Esophagus muscularis mucosa (tissue), 4 donors: ENCODE results near the gene ARNT2. TPM values are rescaled to one million over a fixed set of nuclear protein-coding genes. Genes with fewer than 3 reads are reported as not detected.
A peak's percentile ranks its signal among the peaks of the same experiment; 100 is the strongest.
"Not testable (repeated sequence)": the region's sequence is repeated elsewhere in the genome, so short reads cannot be mapped to it uniquely, and the experiment has no call there.

Source experiments
- DNase-seq: peaks from one replicate; pipeline ENCODE4 v3.0.0-alpha.2; 2017; ENCODE audit errors: extremely low spot score
- H3K27ac ChIP-seq, 4 donors: fragments of 200-600 bp; sonication (generic); replicated peaks in 1 of 4; 1 replicate in 3 of 4; 2 replicates in 1 of 4; pipeline ENCODE4 v1.5.1; 2016 to 2019; ENCODE audit warnings: mild to moderate bottlenecking in 1 of 4
- H3K27me3 ChIP-seq, 4 donors: fragments of 200-600 bp; sonication (generic); one replicate each; pipeline versions ENCODE4 v1.5.1 to v1.6.0; 2016 to 2019
- H3K36me3 ChIP-seq, 4 donors: fragments of 200-600 bp; sonication (generic); one replicate each; pipeline ENCODE4 v1.5.1; 2016 to 2019
- H3K4me1 ChIP-seq, 4 donors: fragments of 200-600 bp; sonication (generic); one replicate each; pipeline ENCODE4 v1.5.1; 2016 to 2019
- H3K4me3 ChIP-seq, 4 donors: fragments of 200-600 bp; sonication (generic); 1 replicate in 2 of 4; 2 replicates in 2 of 4; pipeline ENCODE4 v1.5.1; 2016 to 2019; ENCODE audit warnings: mild to moderate bottlenecking in 4 of 4, moderate library complexity in 1 of 4
- H3K9me3 ChIP-seq, 4 donors: fragments of 200-600 bp; sonication (generic); 1 replicate in 3 of 4; 2 replicates in 1 of 4; pipeline ENCODE4 v1.5.1; 2016 to 2019
- EP300 ChIP-seq: sonication (generic); formaldehyde crosslinking; IDR thresholded peaks from one replicate; pipeline ENCODE4 v1.6.1; 2017; ENCODE audit warnings: antibody characterized with exemption
- POLR2A ChIP-seq: fragments of 450-650 bp; IDR thresholded peaks from one replicate; pipeline ENCODE4 v1.6.1; 2017; ENCODE audit warnings: antibody characterized with exemption, moderate library complexity, mild to moderate bottlenecking, low read depth
- POLR2AphosphoS5 ChIP-seq, 2 donors: sonication (generic); formaldehyde crosslinking; IDR thresholded peaks; one replicate each; pipeline ENCODE4 v1.6.1; 2017; ENCODE audit warnings: antibody characterized with exemption in 2 of 2
- WGBS: methylation state at CpG from one replicate; pipeline ENCODE4 v1.1.5; 2018; 5-methylcytosine and 5-hydroxymethylcytosine counted together
- intact Hi-C: fragments of 100-400 bp; cut with DNase I; formaldehyde crosslinking; loops from one replicate; pipeline ENCODE4 v1.15.1; 2023
- total RNA-seq, 4 donors: library from RNA; depleted of rRNA; stranded (reverse); fragments of >200 nt; gene quantifications; one replicate each; pipeline versions ENCODE4 v1.1.0 to v1.2.1, GENCODE V29; 2016
- TF ChIP-seq, protein P1 (sequence below), 3 experiments: fragments of 200-600 bp in 2 of 3; fragments of 450-650 bp in 1 of 3; sonication (generic) in 2 of 3; IDR thresholded peaks; one replicate each; pipeline ENCODE4 v1.5.1; 2017 to 2019; ENCODE audit warnings: antibody characterized with exemption in 3 of 3, mild to moderate bottlenecking in 2 of 3, moderate library complexity in 1 of 3

The ARNT2 gene
- total RNA-seq, 4 donors from 2014 or later, result 5.4 to 14.6 (median 8.2) TPM

GRCh38 chr15:80386151-80386550, 18.0 kb upstream of the ARNT2 start:
- H3K36me3 ChIP-seq, result no peaks in the 10 kb centered on the region
- no peaks in the 10 kb centered on the region for H3K4me1 ChIP-seq
- TF ChIP-seq, protein P1, sequence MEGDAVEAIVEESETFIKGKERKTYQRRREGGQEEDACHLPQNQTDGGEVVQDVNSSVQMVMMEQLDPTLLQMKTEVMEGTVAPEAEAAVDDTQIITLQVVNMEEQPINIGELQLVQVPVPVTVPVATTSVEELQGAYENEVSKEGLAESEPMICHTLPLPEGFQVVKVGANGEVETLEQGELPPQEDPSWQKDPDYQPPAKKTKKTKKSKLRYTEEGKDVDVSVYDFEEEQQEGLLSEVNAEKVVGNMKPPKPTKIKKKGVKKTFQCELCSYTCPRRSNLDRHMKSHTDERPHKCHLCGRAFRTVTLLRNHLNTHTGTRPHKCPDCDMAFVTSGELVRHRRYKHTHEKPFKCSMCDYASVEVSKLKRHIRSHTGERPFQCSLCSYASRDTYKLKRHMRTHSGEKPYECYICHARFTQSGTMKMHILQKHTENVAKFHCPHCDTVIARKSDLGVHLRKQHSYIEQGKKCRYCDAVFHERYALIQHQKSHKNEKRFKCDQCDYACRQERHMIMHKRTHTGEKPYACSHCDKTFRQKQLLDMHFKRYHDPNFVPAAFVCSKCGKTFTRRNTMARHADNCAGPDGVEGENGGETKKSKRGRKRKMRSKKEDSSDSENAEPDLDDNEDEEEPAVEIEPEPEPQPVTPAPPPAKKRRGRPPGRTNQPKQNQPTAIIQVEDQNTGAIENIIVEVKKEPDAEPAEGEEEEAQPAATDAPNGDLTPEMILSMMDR (IDR thresholded peaks at IDR 0.05), result no peak
- TF ChIP-seq POLR2AphosphoS5 (IDR thresholded peaks at IDR 0.05), result no peak
- no peak for TF ChIP-seq EP300
- no peak for TF ChIP-seq POLR2A
- WGBS, result 93% methylated on average over 1 of the region's 1 CpG
- DNase-seq, result peak; percentile 64
- intact Hi-C loops, result no loop called here
- H3K9me3 ChIP-seq, result no peaks in the 10 kb centered on the region
- H3K4me3 ChIP-seq, result no peak overlapping the region
- peaks cover 0 to under 1% (median 0%) of the 10 kb centered on the region in 4 donors for H3K27me3 ChIP-seq
- no peak overlapping the region for H3K27ac ChIP-seq

DNA sequence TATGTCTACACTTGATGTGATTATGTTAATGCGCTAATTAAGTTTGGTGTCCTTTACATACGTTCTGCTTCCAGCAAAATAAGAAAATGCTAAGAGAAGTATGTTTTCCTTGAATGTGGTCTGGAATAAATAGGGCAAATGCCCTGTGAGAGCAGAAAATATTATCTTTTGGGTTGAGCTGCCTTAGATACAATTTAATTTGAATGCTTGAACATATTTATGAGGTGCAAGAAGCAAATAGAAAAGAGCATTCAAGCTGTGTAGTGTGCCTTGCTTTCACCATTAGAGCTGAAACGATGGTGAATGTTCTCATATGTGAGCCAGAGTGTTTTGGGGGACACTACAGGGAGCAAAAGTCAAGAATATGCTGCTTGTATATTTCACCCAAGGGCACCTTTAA, 15.9 kb upstream of the ARNT2 start:
- Histone ChIP-seq H3K4me1 (no peaks in the 10 kb centered on the region), H3K27me3 (peaks cover 0 to 3% (median 0%) of the 10 kb centered on the region in 4 donors), H3K9me3 (no peaks in the 10 kb centered on the region), H3K27ac (no peak overlapping the region), H3K36me3 (no peaks in the 10 kb centered on the region), H3K4me3 (no peak overlapping the region)
- TF ChIP-seq POLR2AphosphoS5 (IDR thresholded peaks at IDR 0.05), result no peak
- TF ChIP-seq, protein P1 (IDR thresholded peaks at IDR 0.05), result no peak
- TF ChIP-seq EP300, result no peak
- TF ChIP-seq POLR2A, result no peak
- DNase-seq, result peak; percentile 14
- WGBS, result 80% methylated on average over 3 of the region's 3 CpGs
- intact Hi-C loops, result no loop called here

DNA sequence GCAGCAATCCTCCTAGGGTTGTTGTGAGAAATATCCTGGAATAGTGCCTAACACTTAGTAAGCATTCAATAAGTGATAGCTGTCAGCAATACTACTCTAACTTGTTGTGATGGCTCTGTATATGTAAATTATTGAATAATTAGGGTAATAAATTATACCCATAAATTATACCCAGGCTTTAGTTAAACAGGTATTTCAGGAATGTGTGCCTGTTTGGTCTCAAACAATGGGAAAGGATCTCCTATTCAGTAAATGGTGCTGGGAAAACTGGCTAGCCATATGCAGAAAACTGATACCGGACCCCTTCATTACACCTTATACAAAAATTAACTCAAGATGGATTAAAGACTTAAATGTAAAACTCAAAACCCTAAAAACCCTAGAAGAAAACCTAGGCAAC, 14.8 kb upstream of the ARNT2 start:
- 95% methylated on average over 1 of the region's 1 CpG for WGBS
- Histone ChIP-seq H3K36me3 (no peaks in the 10 kb centered on the region), H3K27me3 (peaks cover 0 to 3% (median 0%) of the 10 kb centered on the region in 4 donors), H3K4me1 (no peaks in the 10 kb centered on the region), H3K4me3 (no peak overlapping the region), H3K27ac (no peak overlapping the region), H3K9me3 (no peaks in the 10 kb centered on the region)
- DNase-seq, result no peak
- no peak for TF ChIP-seq POLR2A
- no peak for TF ChIP-seq POLR2AphosphoS5 (IDR thresholded peaks at IDR 0.05)
- TF ChIP-seq, protein P1 (IDR thresholded peaks at IDR 0.05), result no peak
- no peak for TF ChIP-seq EP300
- intact Hi-C loops, result no loop called here

- H3K27me3 ChIP-seq, H3K36me3 ChIP-seq, DNase-seq, H3K27ac ChIP-seq, H3K9me3 ChIP-seq, intact Hi-C loops, H3K4me1 ChIP-seq, H3K4me3 ChIP-seq: not testable (repeated sequence)
- WGBS, result 100% methylated on average over 1 of the region's 1 CpG
Measured at GRCh38 chr15:80390942-80391341, 13.2 kb upstream of the ARNT2 start.

GRCh38 chr15:80395616-80396015, 8.6 kb upstream of the ARNT2 start:
- Histone ChIP-seq H3K27me3 (peaks cover 0 to 7% (median 0%) of the 10 kb centered on the region in 4 donors), H3K4me1 (no peaks in the 10 kb centered on the region), H3K4me3 (no peak overlapping the region), H3K36me3 (no peaks in the 10 kb centered on the region), H3K27ac (no peak overlapping the region), H3K9me3 (no peaks in the 10 kb centered on the region)
- no peak for TF ChIP-seq POLR2A
- TF ChIP-seq EP300, result no peak
- TF ChIP-seq, protein P1 (IDR thresholded peaks at IDR 0.05), result no peak
- TF ChIP-seq POLR2AphosphoS5 (IDR thresholded peaks at IDR 0.05), result no peak
- intact Hi-C loops, result no loop called here
- 91% methylated on average over 3 of the region's 3 CpGs for WGBS
- DNase-seq, result peak; percentile 66
